Mesothelial cell of epicardium (in vitro differentiated cells): ENCODE data around the gene SETSIP. TPM values are rescaled to one million over a fixed set of nuclear protein-coding genes. Genes with fewer than 3 reads are reported as not detected.

Experiments
- DNase-seq, 2 experiments: peaks; one replicate each; pipeline ENCODE4 v3.0.0; 2021; ENCODE audit warnings: low spot score in 2 of 2; ENCODE audit not compliant: unreplicated experiment in 2 of 2
- H3K27ac Mint-ChIP-seq: 2 replicates; pipeline ENCODE4 v1.8.0; 2021; ENCODE audit warnings: mixed read lengths
- H3K27me3 Mint-ChIP-seq: 2 replicates; pipeline ENCODE4 v1.8.0; 2021; ENCODE audit warnings: low read depth, mixed read lengths
- H3K36me3 Mint-ChIP-seq: 2 replicates; pipeline ENCODE4 v1.8.0; 2021; ENCODE audit warnings: mixed read lengths
- H3K4me1 Mint-ChIP-seq: 2 replicates; pipeline ENCODE4 v1.8.0; 2021; ENCODE audit warnings: mixed read lengths
- H3K4me3 Mint-ChIP-seq: 2 replicates; pipeline ENCODE4 v1.8.0; 2021; ENCODE audit warnings: mild to moderate bottlenecking, moderate library complexity, mixed read lengths
- H3K9me3 Mint-ChIP-seq: 2 replicates; pipeline ENCODE4 v1.8.0; 2021; ENCODE audit warnings: mixed read lengths
- CTCF ChIP-seq: fragments of 200-600 bp; sonication (generic); IDR thresholded peaks from one replicate; pipeline ENCODE4 v1.5.0; 2021; ENCODE audit warnings: antibody characterized with exemption; ENCODE audit not compliant: unreplicated experiment
- total RNA-seq: library from RNA; stranded (reverse); gene quantifications from 3 replicates; pipeline ENCODE4 v1.2.1, GENCODE V29; 2021

SETSIP gene
- total RNA-seq, 1 donor from 2014 or later: not detected

GRCh38 chr1:92105546-92106081 lies 30.4 kb upstream of the SETSIP start:
- TF ChIP-seq CTCF: no peak
- no peak for DNase-seq
- Mint-ChIP-seq H3K4me1 (no peaks in the 10 kb centered on the region), H3K9me3 (peaks cover 4% of the 10 kb centered on the region), H3K4me3 (no peak overlapping the region), H3K36me3 (peaks cover 17% of the 10 kb centered on the region), H3K27ac (no peak overlapping the region), H3K27me3 (no peaks in the 10 kb centered on the region)

- Mint-ChIP-seq H3K9me3 (peaks cover 6% of the 10 kb centered on the region), H3K4me1 (no peaks in the 10 kb centered on the region), H3K27ac (no peak overlapping the region), H3K4me3 (no peak overlapping the region), H3K36me3 (peaks cover 20% of the 10 kb centered on the region), H3K27me3 (no peaks in the 10 kb centered on the region)
- DNase-seq: no peak
- no peak for TF ChIP-seq CTCF
Observed at GRCh38 chr1:92096317-92096716, 21.1 kb upstream of the SETSIP start.

DNA sequence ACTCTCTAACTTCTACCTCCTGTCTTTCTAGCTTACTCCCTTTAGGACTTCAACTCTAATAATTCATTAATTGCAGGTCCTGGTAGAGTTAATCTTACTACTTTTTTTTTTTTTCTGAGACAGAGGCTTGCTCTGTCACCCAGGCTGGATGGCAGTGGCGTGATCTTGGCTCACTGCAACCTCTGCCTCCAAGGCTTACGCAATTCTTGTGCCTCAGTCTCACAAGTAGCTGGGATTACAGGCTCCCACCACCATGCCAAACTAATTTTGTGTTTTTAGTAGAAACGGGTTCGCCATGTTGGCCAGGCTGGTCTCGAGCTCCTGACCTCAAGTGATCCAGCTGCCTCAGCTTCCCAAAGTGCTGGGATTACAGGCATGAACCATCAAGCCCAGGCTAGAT lies 20.7 kb upstream of the SETSIP start:
- H3K9me3 Mint-ChIP-seq: peaks cover 6% of the 10 kb centered on the region
- H3K27ac Mint-ChIP-seq: no peak overlapping the region
- no peak for DNase-seq
- TF ChIP-seq CTCF: no peak
- H3K4me1 Mint-ChIP-seq: no peaks in the 10 kb centered on the region
- H3K36me3 Mint-ChIP-seq: peaks cover 21% of the 10 kb centered on the region
- H3K4me3 Mint-ChIP-seq: no peak overlapping the region
- no peaks in the 10 kb centered on the region for H3K27me3 Mint-ChIP-seq

- no peaks in the 10 kb centered on the region for H3K9me3 Mint-ChIP-seq
- no peak overlapping the region for H3K4me3 Mint-ChIP-seq
- H3K27ac Mint-ChIP-seq: no peak overlapping the region
- no peaks in the 10 kb centered on the region for H3K4me1 Mint-ChIP-seq
- H3K27me3 Mint-ChIP-seq: no peaks in the 10 kb centered on the region
- no peak for DNase-seq
- H3K36me3 Mint-ChIP-seq: peaks cover 26% of the 10 kb centered on the region
- TF ChIP-seq CTCF: no peak
Observed at GRCh38 chr1:92094595-92094994, 19.4 kb upstream of the SETSIP start.

- Mint-ChIP-seq H3K36me3 (peaks cover 28% of the 10 kb centered on the region), H3K27me3 (no peaks in the 10 kb centered on the region)
Observed at GRCh38 chr1:92094090-92094489, 18.9 kb upstream of the SETSIP start.

More at GRCh38 chr1:92094090-92094489, 18.9 kb upstream of the SETSIP start:
- no peaks in the 10 kb centered on the region for H3K9me3 Mint-ChIP-seq
- no peaks in the 10 kb centered on the region for H3K4me1 Mint-ChIP-seq
- no peak for DNase-seq
- no peak for TF ChIP-seq CTCF
- no peak overlapping the region for H3K27ac Mint-ChIP-seq
- no peak overlapping the region for H3K4me3 Mint-ChIP-seq
